Mesenchymal stem cell (in vitro differentiated cells and primary cell): ENCODE results near the gene CBY3.
"Not testable (repeated sequence)": the region's sequence is repeated elsewhere in the genome, so short reads cannot be mapped to it uniquely, and the experiment has no call there.

Experiments used
- DNase-seq: peaks from one replicate; pipeline ENCODE4 v3.0.0-alpha.2; 2013
- H2AFZ ChIP-seq: one replicate; pipeline ENCODE4 v1.6.1; 2013; ENCODE audit warnings: low read depth, mild to moderate bottlenecking, control low read depth, inconsistent platforms, low read length, moderate library complexity
- H2AK5ac ChIP-seq: 2 replicates; pipeline ENCODE4 v1.6.1; 2013; ENCODE audit warnings: low read length, moderate library complexity, mild to moderate bottlenecking, inconsistent platforms; ENCODE audit not compliant: severe bottlenecking
- H2BK120ac ChIP-seq: one replicate; pipeline ENCODE4 v1.6.1; 2013; ENCODE audit warnings: low read depth, mild to moderate bottlenecking, inconsistent platforms, low read length, moderate library complexity
- H2BK12ac ChIP-seq, 2 experiments: one replicate each; pipeline ENCODE4 v1.6.1; 2013; ENCODE audit warnings: inconsistent platforms in 2 of 2, low read length in 2 of 2, mild to moderate bottlenecking in 2 of 2, moderate library complexity in 2 of 2, control low read depth in 1 of 2
- H2BK15ac ChIP-seq: one replicate; pipeline ENCODE4 v1.6.1; 2013; ENCODE audit warnings: mild to moderate bottlenecking, low read depth, inconsistent platforms; ENCODE audit not compliant: poor library complexity, severe bottlenecking
- H2BK5ac ChIP-seq: 2 replicates; pipeline ENCODE4 v1.6.1; 2013; ENCODE audit warnings: low read depth, mild to moderate bottlenecking, low read length, control low read depth, inconsistent platforms; ENCODE audit not compliant: poor library complexity, severe bottlenecking
- H3K14ac ChIP-seq, 2 experiments: one replicate each; pipeline ENCODE4 v1.6.1; 2013; ENCODE audit warnings: inconsistent platforms in 2 of 2, low read length in 2 of 2, control low read depth in 1 of 2, mild to moderate bottlenecking in 1 of 2, moderate library complexity in 1 of 2
- H3K18ac ChIP-seq, 2 experiments: one replicate each; pipeline ENCODE4 v1.6.1; 2013; ENCODE audit warnings: inconsistent platforms in 2 of 2, low read length in 2 of 2, control low read depth in 1 of 2, low read depth in 1 of 2, mild to moderate bottlenecking in 1 of 2
- H3K23ac ChIP-seq, 2 experiments: one replicate each; pipeline ENCODE4 v1.6.1; 2013; ENCODE audit warnings: inconsistent platforms in 2 of 2, low read length in 2 of 2, mild to moderate bottlenecking in 2 of 2, moderate library complexity in 2 of 2, control low read depth in 1 of 2
- H3K27ac ChIP-seq: 2 replicates; pipeline ENCODE4 v1.5.1; 2013; ENCODE audit warnings: mild to moderate bottlenecking, moderate library complexity, low read length, control low read depth, inconsistent platforms; ENCODE audit not compliant: poor library complexity, severe bottlenecking
- H3K27me3 ChIP-seq, 2 experiments: 2 replicates each; pipeline versions ENCODE4 v1.6.1 to v1.7.0; 2013; ENCODE audit warnings: low read length in 2 of 2, mild to moderate bottlenecking in 2 of 2, moderate library complexity in 2 of 2, control low read depth in 1 of 2, inconsistent platforms in 1 of 2; ENCODE audit not compliant: control insufficient read depth in 1 of 2, insufficient read depth in 1 of 2
- H3K36me3 ChIP-seq, 2 experiments: 2 replicates each; pipeline versions ENCODE4 v1.6.1 to v1.7.0; 2013; ENCODE audit warnings: low read length in 2 of 2, control low read depth in 1 of 2, inconsistent platforms in 1 of 2, low read depth in 1 of 2, mild to moderate bottlenecking in 1 of 2; ENCODE audit not compliant: insufficient read depth in 2 of 2, control insufficient read depth in 1 of 2
- H3K4ac ChIP-seq, 2 experiments: one replicate each; pipeline ENCODE4 v1.6.1; 2013; ENCODE audit warnings: inconsistent platforms in 2 of 2, low read length in 2 of 2, mild to moderate bottlenecking in 2 of 2, moderate library complexity in 2 of 2, control low read depth in 1 of 2, low read depth in 1 of 2
- H3K4me1 ChIP-seq: 2 replicates; pipeline ENCODE4 v1.6.1; 2013; ENCODE audit warnings: low read depth, low read length, control low read depth; ENCODE audit not compliant: control insufficient read depth, insufficient read depth
- H3K4me2 ChIP-seq: 2 replicates; pipeline ENCODE4 v1.6.1; 2013; ENCODE audit warnings: low read length, mild to moderate bottlenecking, inconsistent platforms; ENCODE audit not compliant: poor library complexity, severe bottlenecking
- H3K4me3 ChIP-seq, 2 experiments: 2 replicates each; pipeline versions ENCODE4 v1.5.1 to v1.7.0; 2013; ENCODE audit warnings: low read length in 2 of 2, mild to moderate bottlenecking in 2 of 2, control low read depth in 1 of 2, low read depth in 1 of 2; ENCODE audit not compliant: insufficient read depth in 1 of 2
- H3K79me1 ChIP-seq: replicated peaks from 2 replicates; pipeline ENCODE4 v1.6.1; 2013; ENCODE audit warnings: mild to moderate bottlenecking, control low read depth, low read length, inconsistent platforms; ENCODE audit not compliant: poor library complexity, severe bottlenecking
- H3K9ac ChIP-seq: 2 replicates; pipeline ENCODE4 v1.7.0; 2013; ENCODE audit warnings: mild to moderate bottlenecking, low read length, moderate library complexity
- H3K9me3 ChIP-seq: 2 replicates; pipeline ENCODE4 v1.7.0; 2013; ENCODE audit warnings: mild to moderate bottlenecking, low read length; ENCODE audit not compliant: control insufficient read depth
- H4K8ac ChIP-seq: one replicate; pipeline ENCODE4 v1.6.1; 2013; ENCODE audit warnings: inconsistent platforms, mild to moderate bottlenecking, low read length, moderate library complexity
- H4K91ac ChIP-seq: one replicate; pipeline ENCODE4 v1.6.1; 2013; ENCODE audit warnings: mild to moderate bottlenecking, low read length, inconsistent platforms
- WGBS: methylation state at CpG from one replicate; pipeline ENCODE4 v1.1.7; 2013; ENCODE audit warnings: mixed read lengths; 5-methylcytosine and 5-hydroxymethylcytosine counted together

The CBY3 gene

DNA sequence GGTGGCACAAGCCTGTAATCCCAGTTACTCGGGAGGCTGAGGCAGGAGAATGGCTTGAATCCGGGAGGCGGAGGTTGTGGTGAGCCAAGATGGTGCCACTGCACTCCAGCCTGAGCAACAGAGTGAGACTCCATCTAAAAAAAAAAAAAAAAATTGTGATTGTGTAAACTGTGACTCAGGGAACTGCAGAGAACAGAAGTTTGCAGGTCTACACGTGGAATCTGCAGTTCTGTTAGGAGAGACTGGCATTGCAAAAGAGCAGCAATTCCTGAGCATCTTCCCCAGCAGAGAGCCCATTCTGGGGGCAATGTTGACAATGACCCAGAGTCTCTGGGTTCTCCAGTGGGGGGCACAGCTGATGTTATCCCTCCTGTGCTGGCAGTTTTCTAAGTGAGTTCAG is 39.1 kb downstream of the CBY3 start:
- H2BK12ac ChIP-seq, H2BK15ac ChIP-seq, H3K4me1 ChIP-seq, H3K4me2 ChIP-seq, H2BK120ac ChIP-seq, H2BK5ac ChIP-seq, H3K36me3 ChIP-seq, H2AFZ ChIP-seq, H3K23ac ChIP-seq, H3K18ac ChIP-seq, DNase-seq, H4K91ac ChIP-seq, H3K9me3 ChIP-seq, H3K79me1 ChIP-seq, H3K4me3 ChIP-seq, H2AK5ac ChIP-seq, H3K14ac ChIP-seq, H4K8ac ChIP-seq, H3K27ac ChIP-seq, H3K4ac ChIP-seq, H3K9ac ChIP-seq: not testable (repeated sequence)
- peaks cover 9 to 12% of the 10 kb centered on the region in 2 experiments for H3K27me3 ChIP-seq
- no CpG with 5 or more reads among the region's 4 CpGs for WGBS

DNA sequence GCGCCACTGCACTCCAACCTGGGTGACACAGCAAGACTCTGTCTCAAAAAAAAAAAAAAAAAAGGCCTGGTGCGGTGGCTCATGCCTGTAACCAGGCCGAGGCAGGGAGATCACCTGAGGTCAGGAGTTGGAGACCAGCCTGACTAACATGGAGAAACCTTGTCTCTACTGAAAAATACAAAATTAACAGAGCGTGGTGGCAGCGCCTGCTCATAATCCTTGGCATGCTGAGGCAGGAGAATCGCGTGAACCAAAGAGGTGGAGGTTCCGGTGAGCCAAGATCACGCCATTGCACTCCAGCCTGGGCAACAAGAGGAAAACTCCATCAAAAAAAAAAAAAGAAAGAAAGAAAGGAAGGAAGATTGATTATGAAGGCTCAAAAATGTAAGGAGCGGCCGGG is 41.5 kb downstream of the CBY3 start:
- H3K9ac ChIP-seq, H2BK120ac ChIP-seq, H4K91ac ChIP-seq, H3K4me3 ChIP-seq, H3K9me3 ChIP-seq, H3K36me3 ChIP-seq, H3K18ac ChIP-seq, H3K23ac ChIP-seq, H2AK5ac ChIP-seq, H3K4me2 ChIP-seq, H3K14ac ChIP-seq, H2AFZ ChIP-seq, H3K4ac ChIP-seq, H4K8ac ChIP-seq, H3K27ac ChIP-seq, H2BK12ac ChIP-seq, DNase-seq, H3K4me1 ChIP-seq, H2BK15ac ChIP-seq, H3K79me1 ChIP-seq, H2BK5ac ChIP-seq, H3K27me3 ChIP-seq: not testable (repeated sequence)
- WGBS = 94% methylated on average over 11 of the region's 11 CpGs

DNA sequence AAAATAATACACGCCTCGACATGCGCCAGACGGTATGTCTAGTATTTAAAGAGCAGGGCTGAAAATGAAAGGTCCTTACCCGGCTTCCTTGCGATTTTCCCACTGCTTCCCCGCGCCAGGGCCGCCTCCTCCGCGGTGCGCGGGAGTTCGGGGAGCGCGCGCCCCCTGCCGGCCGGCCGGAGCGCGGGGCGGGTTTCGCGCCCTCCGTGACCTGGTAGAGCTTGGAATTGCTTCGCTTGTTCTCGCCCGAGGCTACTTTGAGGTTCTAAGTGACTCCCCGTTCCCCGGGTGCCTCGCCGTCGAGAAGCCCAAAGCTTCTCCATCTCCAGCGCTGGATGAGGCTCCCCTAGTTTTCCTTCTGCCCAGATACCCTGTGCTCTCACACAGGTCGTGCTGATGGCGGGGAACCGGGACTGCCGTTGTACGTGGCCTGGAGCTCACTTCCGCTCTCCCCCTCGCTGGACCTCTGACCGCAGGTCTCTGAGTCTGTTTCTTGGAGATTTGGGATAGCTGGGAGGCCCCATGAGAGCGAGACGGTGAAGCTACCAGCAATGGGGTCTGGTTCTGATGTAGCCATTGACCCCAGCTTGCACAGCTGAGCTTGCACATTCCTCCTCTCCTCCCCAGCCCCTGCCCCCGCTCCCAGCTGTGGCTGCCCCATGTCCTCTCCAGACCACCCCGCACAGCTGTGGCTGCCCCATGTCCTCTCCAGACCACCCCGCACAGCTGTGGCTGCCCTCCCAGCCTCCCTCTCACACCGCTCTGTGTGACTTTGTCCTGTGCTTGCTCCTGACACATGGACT is 46.3 kb downstream of the CBY3 start:
- not testable (repeated sequence) for H3K4me3 ChIP-seq, H3K4me1 ChIP-seq, H4K8ac ChIP-seq, H3K9me3 ChIP-seq, H4K91ac ChIP-seq, H3K36me3 ChIP-seq, H2BK15ac ChIP-seq, H3K79me1 ChIP-seq, H3K27me3 ChIP-seq, H2BK5ac ChIP-seq, H2BK12ac ChIP-seq, H2BK120ac ChIP-seq, H3K4ac ChIP-seq, H3K14ac ChIP-seq, H3K18ac ChIP-seq, H3K23ac ChIP-seq, H3K27ac ChIP-seq, H2AK5ac ChIP-seq, DNase-seq, H2AFZ ChIP-seq, H3K4me2 ChIP-seq, H3K9ac ChIP-seq
- WGBS = no CpG with 5 or more reads among the region's 49 CpGs

DNA sequence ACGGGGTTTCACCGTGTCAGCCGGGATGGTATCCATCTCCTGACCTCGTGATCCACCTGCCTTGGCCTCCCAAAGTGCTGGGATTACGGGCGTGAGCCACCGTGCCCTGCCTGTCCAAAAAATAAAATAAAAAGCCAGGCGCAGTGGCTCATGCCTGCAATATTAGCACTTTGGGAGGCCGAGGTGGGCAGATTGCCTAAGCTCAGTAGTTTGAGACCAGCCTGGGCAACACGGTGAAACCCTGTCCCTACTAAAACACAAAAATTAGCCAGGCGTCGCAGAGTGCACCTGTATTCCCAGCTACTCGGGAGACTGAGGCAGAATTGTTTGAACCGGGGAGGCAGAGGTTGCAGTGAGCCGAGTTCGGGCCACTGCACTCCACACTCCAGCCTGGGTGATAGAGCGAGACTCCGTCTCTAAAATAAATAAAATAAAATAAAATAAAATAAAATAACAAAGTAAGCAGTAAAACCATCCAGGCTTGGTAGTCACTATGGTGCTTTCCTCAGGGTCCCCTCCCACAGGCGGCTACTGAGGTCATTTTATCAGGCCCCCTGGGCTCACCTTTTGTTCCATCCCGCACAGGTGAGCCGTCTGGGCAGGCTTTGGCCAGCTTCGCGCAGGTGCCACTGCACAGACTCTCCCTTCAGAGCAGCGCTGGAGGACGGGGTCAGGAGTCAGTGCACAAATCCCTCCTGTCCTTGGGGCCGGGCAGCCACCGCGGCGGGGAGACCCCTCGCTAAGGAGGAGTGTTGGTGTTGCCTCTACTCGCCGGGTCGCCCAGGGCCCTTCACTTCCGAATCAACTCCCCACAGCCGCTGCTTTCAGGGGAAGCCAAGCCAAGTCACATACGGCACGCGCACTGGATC is 47.1 kb downstream of the CBY3 start:
- not testable (repeated sequence) for H3K27me3 ChIP-seq, H2BK5ac ChIP-seq, H3K36me3 ChIP-seq, H3K79me1 ChIP-seq, H2AFZ ChIP-seq, H3K4me2 ChIP-seq, H4K8ac ChIP-seq, H3K27ac ChIP-seq, H3K14ac ChIP-seq, H3K4me1 ChIP-seq, H3K18ac ChIP-seq, H2BK15ac ChIP-seq, DNase-seq, H4K91ac ChIP-seq, H3K4ac ChIP-seq, H2BK120ac ChIP-seq, H2AK5ac ChIP-seq, H3K9me3 ChIP-seq, H2BK12ac ChIP-seq
- Histone ChIP-seq H3K23ac (peak overlapping the region in 1 of 2 experiments; percentile 52), H3K9ac (peak overlapping the region; percentile 63), H3K4me3 (peak overlapping the region in 1 of 2 experiments; percentile 71)
- 93% methylated on average over 13 of the region's 38 CpGs for WGBS
